Midbrain (tissue), 1 donor: Measurements from ENCODE around the gene TSNAX.
A peak's percentile ranks its signal among the peaks of the same experiment; 100 is the strongest.
"Not testable (repeated sequence)": the region's sequence is repeated elsewhere in the genome, so short reads cannot be mapped to it uniquely, and the experiment has no call there.

Experiments
- DNase-seq: peaks from one replicate; lab custom pipeline; 2025; lab: John Stamatoyannopoulos, UW

TSNAX gene

DNA sequence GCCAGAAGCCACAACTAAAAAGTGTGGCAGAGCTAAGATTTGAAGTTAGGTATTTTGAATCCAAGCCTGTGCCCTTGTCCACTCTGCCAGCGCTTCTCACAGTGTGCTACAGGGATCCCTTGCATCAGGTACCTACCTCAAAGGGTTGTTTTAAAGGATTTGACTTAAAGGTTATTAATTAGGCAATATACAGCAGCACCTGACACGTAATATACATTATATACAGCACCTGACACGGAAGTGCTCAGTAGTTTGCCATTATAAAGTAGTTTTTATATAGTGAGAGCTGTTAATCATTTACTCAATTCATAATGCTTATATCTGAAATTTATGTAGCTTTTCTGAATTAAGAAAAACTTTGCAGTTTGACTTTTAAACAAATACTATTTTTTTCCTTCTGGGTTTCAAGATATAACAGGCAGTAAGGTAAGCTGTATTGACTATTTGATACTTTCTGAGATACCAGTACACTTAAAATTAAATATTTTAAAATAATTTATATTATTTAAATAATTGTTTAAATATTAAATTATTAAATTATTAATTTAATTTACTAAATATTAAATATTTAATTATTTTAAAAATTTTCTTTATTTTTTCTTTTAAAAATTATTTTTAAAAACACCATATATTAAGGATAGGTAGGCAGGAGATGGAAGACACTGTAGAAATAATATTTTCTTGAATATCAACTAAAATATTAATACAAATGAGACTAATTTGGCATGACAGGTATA lies 33.3 kb downstream of the TSNAX start:
- no peak for DNase-seq

DNA sequence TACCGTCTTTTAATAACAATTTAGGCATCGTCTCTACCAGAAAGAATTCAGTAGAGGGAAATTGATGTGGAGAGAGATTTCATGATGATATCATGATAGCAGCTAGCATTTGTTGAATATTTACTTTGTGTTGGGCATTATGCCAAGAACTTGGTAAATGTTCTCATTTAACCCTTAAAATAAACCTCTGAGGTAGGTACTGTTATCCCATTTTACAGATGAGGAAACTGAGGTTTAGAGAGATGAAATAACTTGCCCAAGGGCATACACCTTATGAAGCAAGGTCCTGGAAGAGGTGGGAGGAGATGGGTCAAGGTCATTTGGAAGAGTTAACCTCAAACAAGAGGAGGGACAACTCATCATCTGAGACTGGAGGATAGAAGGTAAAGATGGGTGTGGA lies 34.8 kb downstream of the TSNAX start:
- no peak for DNase-seq

DNA sequence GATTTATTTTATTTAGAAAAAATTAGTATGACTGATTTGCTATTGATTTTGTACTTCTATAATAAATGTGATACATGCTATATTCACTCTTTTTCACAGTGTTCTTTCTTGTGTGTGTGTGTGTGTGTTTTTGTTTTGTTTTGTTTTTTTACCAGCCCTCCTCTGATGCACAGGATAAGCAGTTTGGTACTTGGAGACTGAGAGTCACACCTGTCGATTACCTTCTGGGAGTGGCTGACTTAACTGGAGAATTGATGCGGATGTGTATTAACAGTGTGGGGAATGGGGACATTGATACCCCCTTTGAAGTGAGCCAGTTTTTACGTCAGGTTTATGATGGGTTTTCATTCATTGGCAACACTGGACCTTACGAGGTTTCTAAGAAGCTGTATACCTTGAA lies 35.9 kb downstream of the TSNAX start:
- DNase-seq = no peak

DNA sequence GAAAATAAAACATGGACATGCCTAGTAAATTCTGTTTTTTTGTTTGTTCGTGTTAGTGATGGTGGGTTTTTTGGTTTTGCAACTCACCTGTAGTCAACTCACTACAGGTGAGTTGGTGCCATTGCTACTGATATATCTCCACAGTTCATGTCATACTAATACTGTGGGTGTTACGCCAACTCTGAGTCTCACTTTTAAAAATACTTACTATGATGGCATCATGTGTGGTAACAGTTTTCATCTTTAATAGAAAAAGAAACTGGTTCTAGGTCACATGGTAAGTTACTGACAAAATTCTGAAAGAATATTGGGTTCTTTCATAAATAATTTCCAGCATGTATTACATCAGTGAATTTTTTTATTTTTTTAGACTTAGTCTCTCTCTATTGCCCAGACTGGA lies 38.0 kb downstream of the TSNAX start:
- DNase-seq = no peak

DNA sequence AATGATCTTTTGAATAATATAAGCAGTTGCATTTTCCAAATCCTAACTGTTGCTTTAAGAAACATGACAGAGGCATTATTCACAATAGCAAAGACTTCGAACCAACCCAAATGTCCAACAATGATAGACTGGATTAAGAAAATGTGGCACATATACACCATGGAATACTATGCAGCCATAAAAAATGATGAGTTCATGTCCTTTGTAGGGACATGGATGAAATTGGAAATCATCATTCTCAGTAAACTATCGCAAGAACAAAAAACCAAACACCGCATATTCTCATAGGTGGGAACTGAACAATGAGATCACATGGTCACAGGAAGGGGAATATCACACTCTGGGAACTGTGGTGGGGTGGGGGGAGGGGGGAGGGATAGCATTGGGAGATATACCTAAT lies 41.8 kb downstream of the TSNAX start:
- not testable (repeated sequence) for DNase-seq

DNA sequence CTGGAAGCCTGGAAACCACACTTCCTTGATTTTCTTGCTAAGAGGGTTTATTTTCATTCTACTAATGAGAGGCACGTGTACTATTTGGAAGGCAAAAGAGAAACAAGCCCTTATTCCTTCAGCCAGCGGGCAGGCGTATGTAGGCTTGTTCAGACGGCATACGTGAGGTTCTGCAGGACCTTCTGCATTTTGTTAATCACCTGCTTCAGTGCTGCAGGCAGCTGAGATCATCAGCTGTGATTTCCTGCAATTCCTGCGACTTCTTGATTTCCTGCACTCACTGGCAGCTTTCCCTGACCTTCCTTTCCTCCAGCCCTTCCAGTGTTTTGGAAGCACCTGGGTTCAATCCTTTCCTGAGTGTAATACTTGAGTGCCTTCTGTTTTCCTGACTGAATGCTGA lies 43.4 kb downstream of the TSNAX start:
- no peak for DNase-seq

DNA sequence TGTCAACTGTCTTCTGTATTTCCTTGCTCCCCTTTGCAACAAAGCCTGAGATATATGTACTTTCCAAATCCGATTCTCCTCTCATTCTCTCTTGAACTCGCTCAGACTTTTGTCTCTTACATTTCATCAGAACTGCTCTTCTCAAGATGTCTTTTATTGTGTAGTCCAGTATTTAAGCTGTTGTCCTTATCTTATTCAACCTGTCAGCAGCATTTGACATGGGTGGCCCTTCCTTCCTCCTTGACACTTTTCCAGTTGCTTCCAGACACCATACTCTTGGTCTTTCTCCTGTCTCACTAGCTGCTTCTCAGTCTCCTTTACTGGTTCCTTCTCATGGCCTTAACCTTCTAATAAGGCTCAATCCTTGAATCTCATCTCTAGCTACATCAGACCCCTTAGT lies 47.0 kb downstream of the TSNAX start:
- DNase-seq = no peak

DNA sequence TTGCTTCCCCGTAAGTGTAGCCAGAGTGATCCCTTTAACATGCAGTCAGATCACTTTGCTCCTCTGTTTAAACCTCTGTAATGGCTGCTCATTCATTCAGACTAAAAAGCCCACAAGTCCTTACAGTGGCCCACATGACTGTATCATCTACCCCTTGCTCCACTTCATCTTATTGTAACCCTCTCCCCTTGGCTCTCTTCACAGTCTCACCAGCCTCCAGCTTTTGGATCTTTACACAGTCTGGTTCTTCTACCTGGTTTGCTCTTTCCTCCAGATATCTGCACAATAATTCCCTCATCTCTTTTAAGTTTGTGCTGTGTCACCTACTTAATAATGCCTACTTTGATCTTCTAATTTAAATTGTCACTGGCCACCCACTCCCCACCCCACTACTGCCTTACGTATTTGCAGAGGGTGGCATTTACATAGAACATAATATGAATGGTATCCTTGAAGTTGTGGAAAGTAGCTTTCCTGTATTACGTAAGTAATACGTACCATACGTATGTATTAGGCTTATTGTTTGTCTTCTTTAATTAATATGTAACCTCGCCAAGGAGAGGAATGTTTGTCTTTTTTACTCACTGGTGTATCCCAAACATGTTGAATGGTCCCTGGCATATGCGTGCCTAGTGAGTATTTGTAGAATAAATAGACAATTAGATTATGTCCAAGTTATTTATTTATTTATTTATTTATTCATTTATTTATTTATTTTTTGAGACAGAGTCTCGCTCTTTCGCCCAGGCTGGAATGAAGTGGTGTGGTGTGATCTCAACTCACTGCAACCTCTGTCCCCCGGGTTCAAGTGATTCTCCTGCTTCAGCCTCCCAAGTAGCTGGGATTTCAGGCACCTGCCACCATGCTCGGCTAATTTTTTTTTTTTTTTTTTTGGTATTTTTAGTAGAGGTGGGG lies 48.6 kb downstream of the TSNAX start:
- DNase-seq = no peak

DNA sequence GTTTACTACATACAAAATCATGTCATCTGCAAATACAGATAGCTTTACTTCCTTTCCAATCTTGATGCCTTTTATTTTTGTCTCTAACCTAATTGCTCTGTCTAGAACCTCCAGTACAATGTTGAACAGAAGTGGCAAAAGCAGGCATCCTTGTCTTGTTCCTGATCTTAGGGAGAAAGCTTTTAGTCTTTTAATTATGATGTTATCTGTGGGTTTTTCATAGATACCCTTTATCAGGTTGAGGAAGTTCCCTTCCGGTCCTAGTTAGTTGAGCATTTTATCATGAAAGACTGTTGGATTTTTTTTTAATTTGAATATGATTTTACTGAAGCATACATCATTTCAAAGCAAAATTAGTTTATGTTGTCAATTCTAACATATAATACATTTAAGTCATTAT lies 52.4 kb downstream of the TSNAX start:
- DNase-seq = no peak

DNA sequence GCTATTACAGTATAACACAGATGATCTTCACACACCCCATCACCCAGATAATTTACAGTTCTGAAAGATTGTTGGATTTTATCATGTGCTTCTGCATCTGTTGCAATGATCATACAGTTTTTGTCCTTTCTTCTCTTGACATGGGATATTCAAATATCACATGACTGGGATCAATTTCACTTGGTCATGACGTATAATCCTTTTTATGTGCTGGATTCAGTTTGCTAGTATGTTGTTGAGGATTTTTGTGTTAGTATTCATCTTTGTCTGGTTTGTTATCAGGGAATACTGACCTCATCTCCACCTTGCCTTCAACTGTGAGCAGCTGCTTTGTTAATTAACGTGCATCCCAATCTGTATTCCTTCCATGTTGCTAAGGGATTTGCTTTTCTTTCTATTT lies 53.4 kb downstream of the TSNAX start:
- DNase-seq = no peak

DNA sequence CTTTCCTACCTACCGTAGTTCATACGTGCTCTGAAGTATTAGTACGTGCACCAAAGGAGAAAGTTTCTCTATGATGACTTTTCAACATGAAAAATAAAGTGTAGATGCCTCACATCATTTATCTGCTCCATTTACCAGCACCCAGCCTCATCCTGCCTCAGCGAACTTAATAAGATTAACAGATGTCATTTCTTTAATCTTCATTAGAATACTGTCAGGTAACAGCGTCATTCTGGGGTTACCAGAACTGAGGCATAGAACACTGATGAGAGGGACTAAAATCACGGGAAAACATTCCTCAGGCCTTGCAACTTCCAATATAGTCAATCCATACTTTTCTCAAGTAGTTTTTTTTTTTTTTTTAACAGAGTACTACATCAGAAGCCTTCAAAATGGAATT lies 54.9 kb downstream of the TSNAX start:
- no peak for DNase-seq

DNA sequence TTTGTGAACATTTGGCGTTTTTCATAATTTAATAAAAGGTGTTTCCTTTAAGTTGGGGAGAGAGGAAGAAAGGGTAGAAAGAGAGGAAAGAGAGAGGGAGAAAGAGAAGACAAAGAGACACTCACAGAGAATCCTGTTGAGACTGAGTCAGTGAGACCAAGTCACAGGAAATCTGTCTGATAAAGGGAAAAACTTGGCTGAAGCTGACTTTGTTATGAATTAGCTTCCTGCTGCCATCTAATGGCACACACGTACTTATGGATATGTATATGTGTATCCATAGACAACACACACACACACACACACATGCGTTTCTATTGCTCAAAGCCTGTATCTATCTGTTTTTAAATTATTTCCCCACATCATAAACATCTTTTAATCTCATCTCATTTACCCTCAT lies 55.6 kb downstream of the TSNAX start:
- DNase-seq = peak; percentile 28

DNA sequence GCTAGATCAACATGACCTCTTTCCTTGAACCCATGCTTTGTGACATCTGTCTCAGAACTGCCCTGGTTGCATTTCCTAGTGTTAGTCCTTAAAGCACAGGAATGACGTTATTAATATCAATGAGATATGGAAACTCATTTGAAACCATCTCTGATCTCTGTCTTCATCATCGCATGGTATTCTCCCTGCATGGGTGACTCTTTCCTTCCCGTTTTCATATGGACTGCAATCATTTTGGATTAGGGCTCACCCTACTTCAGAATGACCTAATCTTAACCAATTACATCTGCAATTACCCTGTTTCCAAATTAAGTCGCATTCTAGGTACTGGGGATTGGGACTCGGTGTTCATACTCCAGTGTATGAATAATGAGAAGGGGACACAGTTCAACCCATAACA lies 56.5 kb downstream of the TSNAX start:
- no peak for DNase-seq

DNA sequence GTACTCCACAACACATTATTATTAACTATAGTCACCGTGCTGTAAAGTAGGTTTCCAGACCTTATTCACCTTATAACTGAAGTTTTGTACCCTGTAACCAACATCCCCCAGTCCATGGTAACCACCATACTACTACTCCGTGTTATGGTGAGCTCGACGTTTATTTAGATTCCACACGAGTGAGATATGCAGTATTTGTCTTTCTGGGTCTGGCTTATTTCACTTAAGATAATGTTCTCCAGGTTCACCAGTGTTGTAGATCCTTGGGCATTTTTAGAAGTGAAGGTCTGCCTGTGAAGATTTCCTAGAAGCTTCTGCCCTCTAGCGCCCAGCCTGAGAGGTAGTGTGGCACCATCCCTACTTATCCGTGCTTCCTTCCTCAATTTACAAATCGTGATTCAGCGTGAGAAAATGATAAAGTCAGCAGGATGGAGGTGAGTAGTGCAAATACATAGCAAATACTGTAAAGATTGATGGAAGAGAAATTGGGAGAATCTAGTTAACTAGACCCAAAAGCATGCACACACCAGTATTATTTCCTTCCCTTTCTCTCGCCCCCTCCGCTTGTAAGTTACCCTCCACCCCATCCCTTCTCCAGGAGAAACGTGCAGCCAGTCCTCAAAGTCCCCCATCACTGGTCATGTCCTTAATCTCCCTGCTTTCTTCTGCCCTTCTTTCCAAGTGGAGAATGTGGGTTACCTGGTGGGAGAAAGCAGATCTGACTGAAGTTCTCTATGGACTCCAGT lies 62.2 kb downstream of the TSNAX start:
- peak; percentile 70 for DNase-seq

DNA sequence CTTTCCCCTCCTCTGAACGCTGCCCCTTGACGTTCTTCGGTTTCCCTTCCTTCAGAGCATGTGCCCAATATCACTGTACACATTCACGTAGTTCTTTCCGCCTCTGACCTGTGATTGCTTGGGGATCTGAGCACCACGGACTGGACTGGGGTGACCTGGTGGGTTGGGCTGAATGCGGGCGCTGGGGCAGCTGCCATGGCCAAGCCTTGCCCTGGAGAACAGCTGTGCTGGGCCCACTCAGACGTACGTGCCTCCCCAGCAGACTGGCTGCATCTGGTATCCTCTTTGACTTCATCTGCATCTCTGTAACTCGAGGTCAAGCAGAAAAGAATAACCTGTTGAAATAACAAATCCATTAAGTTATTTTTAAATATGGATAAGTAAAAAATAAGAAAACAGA lies 63.0 kb downstream of the TSNAX start:
- DNase-seq = no peak

DNA sequence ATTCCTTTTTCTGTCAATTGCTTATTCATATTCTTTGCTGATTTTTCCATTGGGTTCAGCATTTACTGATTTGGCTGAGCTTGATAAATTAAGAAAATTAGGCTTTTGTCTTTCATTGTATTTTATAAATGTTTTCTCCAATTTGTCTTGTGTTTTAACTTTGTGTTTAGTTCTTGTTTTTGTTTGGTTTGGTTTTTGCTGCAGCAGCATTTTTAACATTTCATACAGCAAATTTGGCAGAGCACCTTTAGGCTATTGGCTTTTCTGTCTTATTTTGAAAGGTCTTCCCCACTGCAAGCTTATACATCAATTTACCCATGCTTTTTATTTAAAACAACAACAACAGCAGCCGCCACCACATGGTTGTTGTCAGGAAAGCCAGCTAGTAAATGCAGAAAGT lies 64.3 kb downstream of the TSNAX start:
- DNase-seq = no peak

DNA sequence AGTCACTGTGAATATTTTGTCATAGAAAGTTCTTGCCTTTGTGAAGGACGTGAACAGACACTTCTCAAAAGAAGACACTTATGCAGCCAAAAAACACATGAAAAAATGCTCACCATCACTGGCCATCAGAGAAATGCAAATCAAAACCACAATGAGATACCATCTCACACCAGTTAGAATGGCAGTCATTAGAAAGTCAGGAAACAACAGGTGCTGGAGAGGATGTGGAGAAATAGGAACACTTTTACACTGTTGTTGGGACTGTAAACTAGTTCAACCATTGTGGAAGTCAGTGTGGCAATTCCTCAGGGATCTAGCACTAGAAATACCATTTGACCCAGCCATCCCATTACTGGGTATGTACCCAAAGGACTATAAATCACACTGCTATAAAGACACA lies 64.8 kb downstream of the TSNAX start:
- not testable (repeated sequence) for DNase-seq

DNA sequence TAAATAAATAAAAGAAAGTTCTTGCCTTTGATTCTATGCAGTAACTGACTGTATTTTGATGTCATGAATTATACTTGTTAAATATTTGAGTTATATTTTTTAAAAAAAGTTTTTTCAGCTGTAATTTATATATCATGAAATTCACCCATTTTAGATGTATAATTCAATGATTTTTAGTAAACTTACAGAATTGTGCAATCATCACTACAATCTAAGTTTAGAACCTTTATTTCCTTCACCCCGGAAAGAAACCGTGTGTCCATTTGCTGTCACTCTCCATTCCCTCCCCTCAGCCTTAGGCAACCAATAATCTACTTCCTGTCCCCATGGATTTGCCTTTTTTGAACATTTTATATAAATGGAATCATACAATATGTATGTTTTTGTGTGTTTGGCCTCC lies 65.7 kb downstream of the TSNAX start:
- DNase-seq = no peak

DNA sequence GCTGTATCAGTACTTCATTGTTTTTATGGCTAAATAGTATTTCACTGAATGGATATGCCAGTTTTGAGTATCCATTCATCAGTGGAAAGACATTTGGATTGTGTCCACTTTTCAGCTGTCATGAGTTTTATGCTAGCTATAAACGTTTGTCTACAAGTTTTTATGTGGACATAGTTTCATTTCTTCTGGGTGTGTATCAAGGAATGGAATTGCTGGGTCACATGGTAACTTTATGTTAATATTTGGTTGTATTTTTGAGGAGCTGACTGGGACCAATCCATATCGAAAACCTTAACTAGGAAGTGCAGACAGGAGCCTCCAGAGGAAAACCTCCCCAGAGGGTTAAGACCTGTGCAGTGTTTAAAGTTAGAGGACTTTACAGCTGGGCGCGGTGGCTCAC lies 66.3 kb downstream of the TSNAX start:
- DNase-seq = no peak

DNA sequence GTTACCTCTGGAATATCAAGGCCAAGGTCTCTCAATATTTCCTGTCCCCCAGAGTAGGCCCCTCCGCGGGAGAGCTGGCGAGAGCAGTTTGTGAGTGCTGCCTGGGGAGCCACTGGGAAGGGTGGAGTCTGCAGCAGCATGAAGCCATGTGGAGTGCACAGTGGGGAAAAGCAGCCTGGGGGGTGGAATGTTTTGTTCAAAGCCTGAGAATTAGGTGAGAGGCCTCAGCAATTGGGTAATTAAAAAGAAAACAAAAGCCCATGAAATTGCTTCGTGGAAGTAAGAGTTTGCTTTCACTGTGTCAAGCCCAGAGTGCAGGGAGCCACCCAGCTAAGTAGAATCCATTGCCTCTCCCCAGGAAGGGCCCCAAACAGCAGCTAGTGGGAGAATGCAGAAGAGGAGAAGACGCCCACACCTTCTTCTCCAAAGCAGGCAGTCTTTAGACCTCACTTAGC lies 67.9 kb downstream of the TSNAX start:
- DNase-seq = no peak

DNA sequence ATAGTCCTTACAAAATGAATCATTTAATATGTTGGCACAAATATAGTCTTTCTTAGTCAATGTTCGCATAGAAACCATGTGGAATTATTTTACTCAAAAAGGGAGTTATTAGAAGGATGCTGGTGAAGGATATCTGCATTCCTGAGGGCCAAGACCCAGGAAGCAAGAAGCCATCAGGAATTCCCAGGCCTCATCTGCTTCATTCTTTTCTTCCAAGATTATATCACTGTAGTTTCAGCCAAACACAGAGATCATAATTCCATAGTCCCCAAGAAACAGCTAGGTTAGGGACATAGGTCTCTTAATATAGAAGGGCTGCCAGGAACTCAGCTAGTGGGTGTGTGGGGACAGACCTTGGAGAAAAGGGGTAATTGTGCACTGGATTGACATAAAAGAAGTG lies 69.5 kb downstream of the TSNAX start:
- no peak for DNase-seq

DNA sequence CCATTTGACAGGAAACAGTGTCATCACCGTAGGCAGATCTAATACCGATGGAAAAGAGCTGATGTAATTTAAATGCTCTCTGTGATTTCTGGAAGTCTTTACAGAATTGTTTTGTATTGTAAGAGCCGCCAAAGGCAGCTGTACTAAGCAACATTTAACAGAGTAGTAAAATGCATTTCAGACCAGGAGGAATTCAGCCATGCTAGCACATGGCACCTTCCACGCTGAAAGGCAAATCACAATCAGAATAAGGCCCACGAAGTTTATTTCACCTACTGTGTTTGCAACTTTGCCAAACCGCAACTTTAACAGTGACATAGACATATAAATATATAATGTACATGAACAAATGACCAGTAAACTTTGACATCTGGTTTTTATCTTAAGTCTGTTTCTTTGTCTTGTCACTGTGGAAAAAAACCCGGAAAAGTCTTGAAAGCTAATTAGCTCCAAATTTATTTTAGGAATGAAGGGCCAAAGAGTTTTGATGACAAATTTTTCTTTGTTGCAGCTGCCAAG lies 72.0 kb downstream of the TSNAX start:
- DNase-seq = no peak
